ENCODE results near the gene PHF3. TPM values are rescaled to one million over a fixed set of nuclear protein-coding genes. Genes with fewer than 3 reads are reported as not detected.

PHF3 gene
- total RNA-seq, 1 experiment from 2014 or later: 66.6 TPM

- peak overlapping the region; percentile 61 for H2AFZ ChIP-seq (ENCODE audit: low read length)
- no peaks in the 10 kb centered on the region for H3K4me1 ChIP-seq (ENCODE audit: insufficient read depth, low read length)
- no peak for DNase-seq
- H3K9ac ChIP-seq (ENCODE audit: extremely low read depth, insufficient read length, low read length): peak overlapping the region; percentile 84
- H4K20me1 ChIP-seq (ENCODE audit: control insufficient read depth, insufficient read depth, insufficient read length): no peaks in the 10 kb centered on the region
- no peak overlapping the region for H2BK15ac ChIP-seq (ENCODE audit: low read depth, low read length)
- H3K23ac ChIP-seq (ENCODE audit: insufficient read length, low read depth, low read length): no peak overlapping the region
- H3K4me1 Mint-ChIP-seq: peaks cover 2 to 13% of the 10 kb centered on the region in 2 experiments; a peak in 3 of 4 replicates
- H3T11ph ChIP-seq (ENCODE audit: low read length): no peak overlapping the region
- no peak overlapping the region for H2BK12ac ChIP-seq (ENCODE audit: insufficient read length, low read depth, low read length)
- no peaks in the 10 kb centered on the region for H3K36me3 Mint-ChIP-seq (ENCODE audit: insufficient read depth in 1 of 3, low read depth in 3 of 3)
- H2BK20ac ChIP-seq (ENCODE audit: low read depth, low read length, poor library complexity, severe bottlenecking): no peak overlapping the region
- H4K8ac ChIP-seq (replicated peaks; ENCODE audit: insufficient read length, low read depth, low read length): no peak overlapping the region
- no peaks in the 10 kb centered on the region for H3K9me3 ChIP-seq (ENCODE audit: control insufficient read depth, low read depth, low read length)
- H3K27ac ChIP-seq (ENCODE audit: insufficient read length, low read depth, low read length): no peak overlapping the region
- no peak overlapping the region for H2BK120ac ChIP-seq (ENCODE audit: low read depth, low read length, poor library complexity, severe bottlenecking)
- H4K91ac ChIP-seq (ENCODE audit: insufficient read length, low read depth, low read length): no peak overlapping the region
- H3K9me3 Mint-ChIP-seq: no peaks in the 10 kb centered on the region
- no peak overlapping the region for H2AK5ac ChIP-seq (ENCODE audit: insufficient read length, low read length)
- H3K4ac ChIP-seq (ENCODE audit: low read depth, low read length): no peak overlapping the region
- WGBS (ENCODE audit: extremely low coverage, insufficient read length, low lambda C conversion rate): no CpG with 5 or more reads among the region's 6 CpGs
- TF ChIP-seq CTCF (conservative IDR thresholded peaks at IDR 0.05): no peak
- H3K79me2 ChIP-seq (ENCODE audit: insufficient read depth, low read length): no peaks in the 10 kb centered on the region
- no peak overlapping the region for H3K27ac Mint-ChIP-seq
- H3K23me2 ChIP-seq (ENCODE audit: insufficient read length, low read depth, low read length, poor library complexity, severe bottlenecking): peaks cover 6% of the 10 kb centered on the region
- H3K27me3 Mint-ChIP-seq (ENCODE audit: low read depth): no peaks in the 10 kb centered on the region
- H3K14ac ChIP-seq (ENCODE audit: insufficient read depth, low read length): no peak overlapping the region
- peak overlapping the region; percentile 80 to 87 for H3K4me3 Mint-ChIP-seq
- no peak overlapping the region for H4K5ac ChIP-seq (ENCODE audit: insufficient read length, low read depth, low read length)
- no peak overlapping the region for H2BK5ac ChIP-seq (ENCODE audit: insufficient read length, low read length)
- H3K27me3 ChIP-seq (ENCODE audit: insufficient read depth, low read length): no peaks in the 10 kb centered on the region
- no peak overlapping the region for H3K18ac ChIP-seq (ENCODE audit: insufficient read length, low read depth, low read length)
- H3K56ac ChIP-seq (ENCODE audit: insufficient read length, low read depth, low read length): no peak overlapping the region
- peak overlapping the region; percentile 94 for H3K4me2 ChIP-seq (ENCODE audit: insufficient read depth, insufficient read length, low read length)
- no peaks in the 10 kb centered on the region for H3K79me1 ChIP-seq (ENCODE audit: insufficient read depth, low read depth, low read length, poor library complexity, severe bottlenecking)
Observed at GRCh38 chr6:63597141-63598048, 38.2 kb upstream of the PHF3 start.

All from H9 (cell line).